Sigmoid colon (tissue), 7 donors: ENCODE results near the gene ZSCAN16. TPM values are rescaled to one million over a fixed set of nuclear protein-coding genes. Genes with fewer than 3 reads are reported as not detected.
A peak's percentile ranks its signal among the peaks of the same experiment; 100 is the strongest.

Experiments used
- DNase-seq: peaks from one replicate; pipeline ENCODE4 v3.0.0-alpha.2; 2019
- H3K27ac ChIP-seq, 4 donors: fragments of 200-600 bp; sonication (generic); one replicate each; pipeline ENCODE4 v1.5.1; 2016 to 2019; ENCODE audit warnings: mild to moderate bottlenecking in 1 of 4
- H3K27me3 ChIP-seq, 3 donors: fragments of 200-600 bp; sonication (generic); one replicate each; pipeline ENCODE4 v1.5.1; 2019; ENCODE audit warnings: mild to moderate bottlenecking in 1 of 3
- H3K36me3 ChIP-seq, 4 donors: fragments of 200-600 bp; sonication (generic); one replicate each; pipeline ENCODE4 v1.5.1; 2016 to 2019
- H3K4me1 ChIP-seq, 4 donors: fragments of 200-600 bp; sonication (generic); one replicate each; pipeline ENCODE4 v1.5.1; 2017 to 2019
- H3K4me3 ChIP-seq, 4 donors: fragments of 200-600 bp; sonication (generic); one replicate each; pipeline ENCODE4 v1.5.1; 2017 to 2019; ENCODE audit warnings: mild to moderate bottlenecking in 2 of 4, moderate library complexity in 1 of 4
- H3K9me3 ChIP-seq, 4 donors: fragments of 200-600 bp in 3 of 4; sonication (generic) in 3 of 4; one replicate each; pipeline versions ENCODE4 v1.5.1 to v1.6.1; 2013 to 2019
- CTCF ChIP-seq, 4 experiments: fragments of 450-650 bp in 3 of 4; fragments of 200-600 bp in 1 of 4; IDR thresholded peaks; one replicate each; pipeline ENCODE4 v1.5.1; 2016 to 2019; ENCODE audit warnings: antibody characterized with exemption in 4 of 4, mild to moderate bottlenecking in 3 of 4, moderate library complexity in 2 of 4
- EP300 ChIP-seq, 4 donors: sonication (generic); formaldehyde crosslinking; IDR thresholded peaks; one replicate each; pipeline ENCODE4 v1.6.1; 2017; ENCODE audit warnings: antibody characterized with exemption in 4 of 4
- POLR2A ChIP-seq, 2 donors: fragments of 450-650 bp; IDR thresholded peaks; one replicate each; pipeline ENCODE4 v1.6.1; 2016; ENCODE audit warnings: antibody characterized with exemption in 2 of 2, mild to moderate bottlenecking in 2 of 2, moderate library complexity in 2 of 2
- POLR2AphosphoS5 ChIP-seq, 4 donors: sonication (generic); formaldehyde crosslinking; IDR thresholded peaks; one replicate each; pipeline ENCODE4 v1.6.1; 2017; ENCODE audit warnings: antibody characterized with exemption in 4 of 4
- WGBS, 2 donors: extraction: QIAGEN DNeasy Blood & Tissue Kit; methylation state at CpG; one replicate each; pipeline ENCODE4 v1.1.7; 2013; 5-methylcytosine and 5-hydroxymethylcytosine counted together
- intact Hi-C: fragments of 100-400 bp; cut with DNase I; formaldehyde crosslinking; loops from one replicate; pipeline ENCODE4 v1.15.1; 2023
- polyA plus RNA-seq, 3 donors: library from polyadenylated mRNA; stranded (reverse); fragments of 200-250 nt; gene quantifications; one replicate each; pipeline ENCODE4 v1.2.3, GENCODE V29; 2013
- total RNA-seq, 4 donors: library from RNA; depleted of rRNA; stranded (reverse); fragments of >200 nt; gene quantifications; one replicate each; pipeline ENCODE4 v1.1.0, GENCODE V29; 2016
- donor health status: healthy with polysubstance abuse.
- donor health status: Bipolar disorder and iron deficiency.
- donor health status: healthy.

Gene ZSCAN16
- total and polyA plus RNA-seq, 7 donors, result 1.4 to 8.3 (median 7.5) TPM

DNA sequence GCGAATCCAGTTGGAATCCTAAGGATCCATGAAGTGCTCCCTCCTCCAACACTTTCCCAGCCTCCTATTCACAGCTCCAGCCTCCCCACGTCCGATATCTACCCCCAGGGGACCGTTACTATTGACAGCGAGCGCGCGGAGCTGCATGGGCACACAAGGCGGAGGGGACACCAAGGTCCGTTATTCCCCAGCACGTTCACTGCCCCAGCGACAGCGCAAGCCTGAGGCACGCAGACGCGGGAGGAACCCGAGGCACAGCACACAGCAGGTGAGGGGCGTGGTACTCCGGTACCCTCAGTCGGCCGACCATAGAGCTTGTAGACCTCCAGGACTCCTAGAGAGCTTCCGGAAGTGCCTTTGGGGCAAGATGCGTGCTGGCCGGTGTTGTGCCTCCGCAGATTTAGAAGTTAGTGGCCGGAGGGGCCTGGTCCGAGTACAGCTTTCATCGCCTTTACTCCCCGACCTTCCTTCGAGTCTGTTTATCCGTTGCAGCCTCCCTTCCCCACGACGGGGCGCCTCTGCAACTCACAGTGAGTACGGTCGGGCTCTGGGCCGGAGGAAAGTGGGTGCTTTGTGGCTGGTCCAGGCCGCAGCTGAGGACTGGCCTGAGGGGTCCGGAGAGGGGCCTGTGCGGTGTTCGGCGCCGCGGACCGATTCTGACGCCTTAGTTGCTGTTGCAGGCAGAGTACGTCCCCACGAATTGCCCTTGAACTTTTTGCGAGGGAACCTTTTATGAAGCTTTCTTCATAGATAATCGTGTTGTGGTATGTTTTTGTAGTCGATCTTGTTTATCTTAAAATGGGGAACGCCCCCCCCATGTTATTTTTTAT is 17.3 kb downstream of the ZSCAN16 start, which contains the start of gene ZKSCAN8:
Gene ZKSCAN8, plus strand, starts transcription at position 384 of the 830 bp plus-strand sequence. CDS start 6,525 bp downstream, outside the sequence.
- DNase-seq, result peak; percentile 88
- intact Hi-C loops, result no loop called here
- peak within 1 kb of the TSS; percentile 77 to 84 (median 82) for H3K27ac ChIP-seq
- H3K27me3 ChIP-seq, result no peaks in the 10 kb centered on the region
- H3K4me1 ChIP-seq, result peaks cover 0 to 51% (median 30%) of the 10 kb centered on the region in 4 donors
- whole genome bisulfite sequencing, 2 donors, result 0 to 1% methylated on average over 52 of the region's 52 CpGs
- no peaks in the 10 kb centered on the region for H3K9me3 ChIP-seq
- H3K4me3 ChIP-seq, result peak within 1 kb of the TSS; percentile 71 to 92 (median 81)
- H3K36me3 ChIP-seq, result peaks cover 0 to 9% (median 4%) of the 10 kb centered on the region in 4 donors
- peak; percentile 26 to 47 for TF ChIP-seq POLR2A (IDR thresholded peaks at IDR 0.05)
- no peak for TF ChIP-seq CTCF (IDR thresholded peaks at IDR 0.05)
- peak; percentile 37 to 80 (median 68) for TF ChIP-seq POLR2AphosphoS5 (IDR thresholded peaks at IDR 0.05)

DNA sequence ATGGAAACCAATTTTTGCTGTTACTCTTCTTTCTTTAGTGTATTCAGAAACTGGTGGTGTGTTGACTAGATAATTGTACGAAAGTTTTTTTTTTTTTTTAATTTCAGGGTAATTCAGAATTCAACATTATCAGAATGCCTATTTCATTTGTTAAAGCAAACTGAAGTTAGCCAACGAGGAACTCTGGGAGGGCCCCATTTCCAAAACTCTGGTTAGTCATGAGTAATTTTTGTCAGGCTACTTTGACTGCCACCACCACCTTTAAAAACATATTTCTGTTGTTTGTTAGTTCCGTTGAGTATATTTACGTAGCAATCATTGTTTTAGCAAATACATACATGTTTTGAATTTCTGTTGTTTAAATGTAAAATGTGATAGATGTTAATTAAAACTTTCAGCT is 18.0 kb downstream of the ZSCAN16 start:
- H3K4me1 ChIP-seq, result peaks cover 0 to 50% (median 28%) of the 10 kb centered on the region in 4 donors
- WGBS, 2 donors, result 10 to 22% methylated on average over 4 of the region's 4 CpGs
- H3K27me3 ChIP-seq, result no peaks in the 10 kb centered on the region
- intact Hi-C loops, result no loop called here
- H3K27ac ChIP-seq, result peak overlapping the region; percentile 77 to 84 (median 82)
- H3K36me3 ChIP-seq, result peaks cover 0 to 9% (median 4%) of the 10 kb centered on the region in 4 donors
- no peak for TF ChIP-seq CTCF (IDR thresholded peaks at IDR 0.05)
- no peak for TF ChIP-seq EP300 (IDR thresholded peaks at IDR 0.05)
- no peak for TF ChIP-seq POLR2AphosphoS5 (IDR thresholded peaks at IDR 0.05)
- no peak for TF ChIP-seq POLR2A (IDR thresholded peaks at IDR 0.05)
- DNase-seq, result no peak
- H3K4me3 ChIP-seq, result peak overlapping the region; percentile 71 to 92 (median 81)
- no peaks in the 10 kb centered on the region for H3K9me3 ChIP-seq

DNA sequence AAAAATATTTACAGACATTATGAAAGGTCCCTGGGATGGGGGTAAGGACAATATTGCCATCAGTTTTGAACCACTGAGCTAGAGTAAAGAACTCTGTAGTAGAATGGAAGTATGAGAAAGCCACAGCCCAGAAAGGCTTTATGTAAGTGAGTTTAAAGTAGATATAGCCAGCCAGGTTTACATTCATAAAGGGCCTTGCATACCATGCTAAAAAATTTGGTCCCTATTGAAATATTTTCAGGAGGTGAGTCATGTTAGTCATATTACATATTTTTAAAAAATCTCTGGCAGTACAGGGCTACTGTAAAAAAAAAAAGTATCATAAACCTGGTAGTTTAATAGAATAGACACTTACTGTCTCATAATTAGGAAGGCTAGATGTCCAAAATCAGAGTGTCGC is 20.8 kb downstream of the ZSCAN16 start:
- Histone ChIP-seq H3K9me3 (no peaks in the 10 kb centered on the region), H3K36me3 (peaks cover 0 to 31% (median 21%) of the 10 kb centered on the region in 4 donors), H3K4me3 (no peak overlapping the region), H3K27me3 (no peaks in the 10 kb centered on the region), H3K27ac (no peak overlapping the region), H3K4me1 (peaks cover 0 to 38% (median 18%) of the 10 kb centered on the region in 4 donors)
- DNase-seq, result no peak
- intact Hi-C loops, result no loop called here
- 97 to 99% methylated on average over 1 of the region's 1 CpG for WGBS, 2 donors
- TF ChIP-seq POLR2AphosphoS5 (IDR thresholded peaks at IDR 0.05) (no peak), EP300 (IDR thresholded peaks at IDR 0.05) (no peak), CTCF (IDR thresholded peaks at IDR 0.05) (no peak), POLR2A (IDR thresholded peaks at IDR 0.05) (no peak)

- intact Hi-C loops, result no loop called here
Measured at GRCh38 chr6:28152531-28152930, 28.1 kb downstream of the ZSCAN16 start.

More at GRCh38 chr6:28152531-28152930, 28.1 kb downstream of the ZSCAN16 start:
- no peak for DNase-seq
- no peak overlapping the region for H3K4me3 ChIP-seq
- peaks cover 33 to 96% (median 63%) of the 10 kb centered on the region in 4 donors for H3K36me3 ChIP-seq
- no peak overlapping the region for H3K27ac ChIP-seq
- WGBS, 2 donors, result 97 to 98% methylated on average over 2 of the region's 2 CpGs
- no peaks in the 10 kb centered on the region for H3K4me1 ChIP-seq
- TF ChIP-seq POLR2A (IDR thresholded peaks at IDR 0.05), result no peak
- TF ChIP-seq POLR2AphosphoS5 (IDR thresholded peaks at IDR 0.05), result no peak
- TF ChIP-seq CTCF (IDR thresholded peaks at IDR 0.05), result no peak
- no peak for TF ChIP-seq EP300 (IDR thresholded peaks at IDR 0.05)
- no peaks in the 10 kb centered on the region for H3K27me3 ChIP-seq
- no peaks in the 10 kb centered on the region for H3K9me3 ChIP-seq
